Stomach smooth muscle (tissue), 2 donors: ENCODE data around the gene CHRDL1.

ENCODE experiments used
- H3K27ac ChIP-seq: one replicate; pipeline ENCODE4 v1.7.0; 2013; ENCODE audit warnings: mild to moderate bottlenecking, low read length, inconsistent platforms
- H3K27me3 ChIP-seq, 2 donors: one replicate each; pipeline ENCODE4 v1.7.0; 2013; ENCODE audit warnings: low read length in 2 of 2; ENCODE audit not compliant: insufficient read depth in 2 of 2, control insufficient read depth in 1 of 2
- H3K36me3 ChIP-seq, 2 donors: one replicate each; pipeline ENCODE4 v1.7.0; 2013; ENCODE audit warnings: low read length in 2 of 2; ENCODE audit not compliant: control insufficient read depth in 2 of 2, insufficient read depth in 2 of 2
- H3K4me1 ChIP-seq: one replicate; pipeline ENCODE4 v1.7.0; 2013; ENCODE audit warnings: low read length; ENCODE audit not compliant: control insufficient read depth, insufficient read depth
- H3K4me3 ChIP-seq, 2 donors: one replicate each; pipeline ENCODE4 v1.7.0; 2013; ENCODE audit warnings: low read length in 2 of 2
- H3K9ac ChIP-seq, 2 donors: one replicate each; pipeline ENCODE4 v1.7.0; 2013; ENCODE audit warnings: low read length in 2 of 2, mild to moderate bottlenecking in 1 of 2
- H3K9me3 ChIP-seq, 2 donors: one replicate each; pipeline ENCODE4 v1.7.0; 2013; ENCODE audit warnings: low read length in 2 of 2; ENCODE audit not compliant: control insufficient read depth in 2 of 2
- donor health status: healthy.
- donor health status: Pancreatic carcinoma.

The CHRDL1 gene

DNA sequence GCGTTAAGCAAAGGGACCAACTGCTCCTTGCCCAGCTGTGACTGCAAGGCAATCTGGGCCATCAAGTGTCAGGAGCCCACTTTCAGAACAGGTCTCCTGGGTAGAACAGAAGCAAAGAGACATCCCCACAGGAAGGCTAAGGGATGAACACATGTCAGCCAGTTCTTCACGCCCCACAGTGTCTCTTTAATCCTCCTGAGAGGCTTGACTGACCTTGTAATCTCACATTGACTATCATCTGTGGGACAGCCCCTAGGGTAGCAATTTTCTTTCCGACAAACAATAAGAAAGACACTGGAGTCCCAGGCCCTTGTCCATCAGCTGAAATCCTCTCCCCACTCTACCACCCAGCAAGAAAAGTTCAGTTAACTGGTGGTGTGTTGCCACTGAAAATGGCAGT, 1.0 kb downstream of the CHRDL1 start:
- no peak overlapping the region for H3K27ac ChIP-seq
- peaks cover 0 to 4% of the 10 kb centered on the region in 2 donors for H3K27me3 ChIP-seq
- H3K36me3 ChIP-seq: no peaks in the 10 kb centered on the region
- no peaks in the 10 kb centered on the region for H3K9me3 ChIP-seq
- H3K4me3 ChIP-seq: no peak overlapping the region
- no peaks in the 10 kb centered on the region for H3K4me1 ChIP-seq
- no peak overlapping the region for H3K9ac ChIP-seq

GRCh38 chrX:110791071-110791470, 4.5 kb downstream of the CHRDL1 start:
- H3K9me3 ChIP-seq: no peaks in the 10 kb centered on the region
- H3K9ac ChIP-seq: no peak overlapping the region
- H3K27ac ChIP-seq: no peak overlapping the region
- no peak overlapping the region for H3K4me3 ChIP-seq
- H3K36me3 ChIP-seq: no peaks in the 10 kb centered on the region
- no peaks in the 10 kb centered on the region for H3K4me1 ChIP-seq
- H3K27me3 ChIP-seq: no peaks in the 10 kb centered on the region

GRCh38 chrX:110786486-110786885, 9.1 kb downstream of the CHRDL1 start:
- Histone ChIP-seq H3K27me3 (no peaks in the 10 kb centered on the region), H3K4me3 (no peak overlapping the region), H3K9ac (no peak overlapping the region), H3K36me3 (no peaks in the 10 kb centered on the region), H3K27ac (no peak overlapping the region), H3K9me3 (no peaks in the 10 kb centered on the region), H3K4me1 (no peaks in the 10 kb centered on the region)

- Histone ChIP-seq H3K9me3 (peaks cover 0 to 5% of the 10 kb centered on the region in 2 donors), H3K36me3 (no peaks in the 10 kb centered on the region), H3K4me1 (no peaks in the 10 kb centered on the region), H3K27ac (no peak overlapping the region), H3K9ac (no peak overlapping the region), H3K27me3 (peaks cover 0 to 5% of the 10 kb centered on the region in 2 donors), H3K4me3 (no peak overlapping the region)
These were observed 35.8 kb downstream of the CHRDL1 start for GRCh38 chrX:110759785-110760184.

DNA sequence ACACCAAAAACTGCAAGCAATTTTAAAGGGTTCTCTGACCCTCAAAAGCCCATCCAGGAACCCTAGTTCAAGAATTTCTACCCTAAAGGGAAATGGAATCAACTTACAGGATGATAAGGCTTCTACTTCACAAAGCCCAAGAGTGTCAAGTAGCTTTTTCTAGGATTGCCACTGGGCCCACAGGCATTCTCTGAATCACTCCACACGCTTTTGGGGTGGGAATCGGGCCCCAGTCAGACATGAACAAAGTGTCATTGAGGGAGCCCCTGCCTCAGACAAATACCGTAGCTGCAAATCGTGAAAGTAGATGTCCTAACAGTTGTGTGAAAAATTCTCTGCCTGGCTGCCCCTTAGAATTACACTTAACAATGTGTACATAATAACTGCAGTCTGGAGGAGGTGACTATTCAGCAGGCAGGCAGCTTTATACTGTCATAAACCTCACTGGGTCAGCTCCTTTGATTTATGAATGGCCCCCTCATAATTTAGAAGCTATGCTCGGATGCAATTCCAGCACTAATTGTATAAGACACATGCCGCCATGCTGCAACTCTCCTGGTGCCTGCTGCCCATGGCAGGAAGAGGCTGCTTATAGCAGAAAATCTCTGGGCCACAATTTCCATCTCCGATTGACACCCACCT, 36.7 kb downstream of the CHRDL1 start:
- H3K9me3 ChIP-seq: peaks cover 0 to 5% of the 10 kb centered on the region in 2 donors
- H3K4me1 ChIP-seq: no peaks in the 10 kb centered on the region
- H3K36me3 ChIP-seq: no peaks in the 10 kb centered on the region
- no peak overlapping the region for H3K27ac ChIP-seq
- no peak overlapping the region for H3K9ac ChIP-seq
- H3K4me3 ChIP-seq: no peak overlapping the region
- H3K27me3 ChIP-seq: peaks cover 0 to 5% of the 10 kb centered on the region in 2 donors

DNA sequence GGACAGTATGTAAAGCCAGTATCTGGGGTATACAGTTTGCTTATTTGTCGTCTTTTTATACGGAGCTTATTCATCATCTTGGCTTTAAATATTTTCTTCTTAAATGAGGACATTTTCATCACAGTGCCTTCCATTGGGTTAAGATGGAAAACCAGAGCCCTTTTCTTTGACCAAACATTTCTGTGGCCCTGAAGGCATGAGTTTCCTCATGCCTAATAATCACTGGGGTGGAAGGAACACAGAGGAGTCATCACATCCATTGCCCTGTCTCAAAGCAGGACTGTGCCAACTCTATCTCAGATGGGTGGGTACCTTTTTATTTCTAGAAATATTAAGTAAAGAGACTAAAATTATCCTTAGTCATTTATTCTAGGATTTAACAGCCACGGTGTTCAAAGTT, 40.0 kb downstream of the CHRDL1 start:
- Histone ChIP-seq H3K4me3 (no peak overlapping the region), H3K4me1 (no peaks in the 10 kb centered on the region), H3K27me3 (peaks cover 0 to 2% of the 10 kb centered on the region in 2 donors)

DNA sequence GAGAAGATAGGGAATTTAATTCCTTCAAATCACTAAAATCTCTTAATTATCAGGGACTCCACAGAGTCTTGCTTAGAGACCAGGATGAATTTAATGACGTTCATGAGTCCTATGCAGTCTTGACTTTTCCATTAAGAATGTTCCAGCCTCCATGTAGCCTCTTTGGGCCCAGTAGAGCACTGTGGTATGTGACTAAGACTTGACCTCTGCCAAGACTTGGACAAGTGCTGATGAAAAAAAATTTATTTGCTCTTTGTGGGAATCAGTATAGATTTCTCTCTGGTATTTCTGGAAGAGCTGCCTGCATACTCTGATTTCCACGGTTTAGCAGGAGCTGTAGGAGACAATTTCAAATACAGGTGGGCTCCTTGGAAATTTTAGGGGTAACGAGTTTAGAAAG, 40.6 kb downstream of the CHRDL1 start:
- no peak overlapping the region for H3K4me3 ChIP-seq
- no peak overlapping the region for H3K9ac ChIP-seq
- H3K36me3 ChIP-seq: no peaks in the 10 kb centered on the region
- H3K4me1 ChIP-seq: no peaks in the 10 kb centered on the region
- H3K27ac ChIP-seq: no peak overlapping the region
- H3K27me3 ChIP-seq: peaks cover 0 to under 1% of the 10 kb centered on the region in 2 donors
- peaks cover 0 to 5% of the 10 kb centered on the region in 2 donors for H3K9me3 ChIP-seq

More for the DNA sequence above, 40.0 kb downstream of the CHRDL1 start:
- Histone ChIP-seq H3K36me3 (no peaks in the 10 kb centered on the region), H3K9ac (no peak overlapping the region), H3K27ac (no peak overlapping the region), H3K9me3 (peaks cover 0 to 5% of the 10 kb centered on the region in 2 donors)

- H3K9ac ChIP-seq: no peak overlapping the region
- peaks cover 0 to 3% of the 10 kb centered on the region in 2 donors for H3K27me3 ChIP-seq
- no peak overlapping the region for H3K4me3 ChIP-seq
- no peaks in the 10 kb centered on the region for H3K9me3 ChIP-seq
- H3K4me1 ChIP-seq: peaks cover 2% of the 10 kb centered on the region
- no peak overlapping the region for H3K27ac ChIP-seq
- H3K36me3 ChIP-seq: no peaks in the 10 kb centered on the region
These were observed 45.0 kb downstream of the CHRDL1 start for GRCh38 chrX:110750526-110751189.

GRCh38 chrX:110748256-110748806, 47.3 kb downstream of the CHRDL1 start:
- Histone ChIP-seq H3K9me3 (no peaks in the 10 kb centered on the region), H3K9ac (no peak overlapping the region), H3K27ac (no peak overlapping the region), H3K4me1 (peaks cover 13% of the 10 kb centered on the region), H3K27me3 (peaks cover 0 to 9% of the 10 kb centered on the region in 2 donors), H3K36me3 (no peaks in the 10 kb centered on the region), H3K4me3 (no peak overlapping the region)

- H3K4me1 ChIP-seq: peaks cover 13% of the 10 kb centered on the region
- H3K36me3 ChIP-seq: no peaks in the 10 kb centered on the region
- no peak overlapping the region for H3K9ac ChIP-seq
- H3K4me3 ChIP-seq: no peak overlapping the region
- no peak overlapping the region for H3K27ac ChIP-seq
- H3K27me3 ChIP-seq: peaks cover 0 to 9% of the 10 kb centered on the region in 2 donors
- no peaks in the 10 kb centered on the region for H3K9me3 ChIP-seq
These were observed 49.6 kb downstream of the CHRDL1 start for GRCh38 chrX:110746014-110746413.

GRCh38 chrX:110745288-110745687, 50.3 kb downstream of the CHRDL1 start:
- Histone ChIP-seq H3K4me3 (no peak overlapping the region), H3K4me1 (peaks cover 13% of the 10 kb centered on the region), H3K9ac (no peak overlapping the region), H3K27me3 (peaks cover 0 to 9% of the 10 kb centered on the region in 2 donors), H3K27ac (no peak overlapping the region), H3K9me3 (no peaks in the 10 kb centered on the region), H3K36me3 (no peaks in the 10 kb centered on the region)
